NCI-H2107 (cell line): ENCODE data around the gene EML1.

Source experiments
- DNase-seq: peaks from one replicate; lab custom pipeline; 2025; lab: John Stamatoyannopoulos, UW

The EML1 gene

DNA sequence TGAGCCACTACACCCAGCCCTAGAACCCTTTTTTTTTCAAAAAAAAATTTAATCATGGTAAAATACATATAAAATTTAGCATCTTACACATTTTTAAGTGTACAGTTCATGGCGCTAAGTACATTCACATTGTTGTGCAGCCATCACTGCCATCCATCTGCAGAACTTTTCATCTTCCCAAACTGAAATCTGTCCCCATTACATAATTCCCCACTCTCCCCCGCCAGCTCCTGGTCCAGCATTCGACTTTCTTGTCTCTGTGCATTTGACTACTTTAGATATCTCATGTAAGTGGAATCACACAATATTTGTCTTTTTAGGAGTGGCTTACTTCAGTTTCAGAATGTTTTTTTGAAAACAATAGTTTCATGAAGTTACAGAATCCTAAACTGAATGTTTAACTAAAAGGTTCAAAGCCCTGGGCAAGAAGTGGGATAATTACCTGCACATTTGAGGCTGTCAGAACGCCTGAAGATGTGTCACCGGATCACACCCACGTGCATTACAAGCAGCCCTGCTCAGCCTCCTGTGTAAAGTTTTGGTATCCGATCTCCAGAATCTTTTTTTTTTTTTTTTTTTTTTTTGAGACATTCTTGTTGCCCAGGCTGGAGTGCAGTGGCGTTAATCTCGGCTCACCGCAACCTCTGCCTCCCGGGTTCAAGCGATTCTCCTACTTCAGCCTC lies 12.7 kb downstream of the EML1 start:
- DNase-seq: no peak

GRCh38 chr14:99806836-99807235 lies 13.6 kb downstream of the EML1 start:
- no peak for DNase-seq

GRCh38 chr14:99807413-99808153 lies 14.4 kb downstream of the EML1 start:
- no peak for DNase-seq

GRCh38 chr14:99808154-99808505 lies 14.9 kb downstream of the EML1 start:
- DNase-seq: no peak

GRCh38 chr14:99808515-99808914 lies 15.3 kb downstream of the EML1 start:
- DNase-seq: no peak

DNA sequence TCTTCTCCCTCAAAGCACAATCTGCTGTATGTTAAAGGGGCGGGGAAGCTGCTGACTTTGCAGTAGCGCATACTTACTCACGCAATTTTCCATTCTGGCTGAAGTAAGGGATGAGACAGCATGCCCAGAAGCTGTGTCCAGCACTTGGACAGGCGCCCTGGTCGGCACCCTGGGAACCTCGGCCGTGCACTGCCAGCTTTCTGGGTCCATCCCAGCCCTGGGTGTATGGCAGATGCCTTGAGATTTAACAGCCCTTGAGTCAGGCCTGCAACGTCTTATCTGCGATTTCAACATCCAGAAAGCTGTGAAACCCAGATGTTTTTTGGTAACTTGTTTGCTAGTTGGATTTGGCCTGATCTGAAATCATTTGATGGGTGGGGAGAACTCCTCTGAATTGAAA lies 16.1 kb downstream of the EML1 start:
- DNase-seq: no peak

GRCh38 chr14:99809859-99810558 lies 16.8 kb downstream of the EML1 start:
- no peak for DNase-seq

DNA sequence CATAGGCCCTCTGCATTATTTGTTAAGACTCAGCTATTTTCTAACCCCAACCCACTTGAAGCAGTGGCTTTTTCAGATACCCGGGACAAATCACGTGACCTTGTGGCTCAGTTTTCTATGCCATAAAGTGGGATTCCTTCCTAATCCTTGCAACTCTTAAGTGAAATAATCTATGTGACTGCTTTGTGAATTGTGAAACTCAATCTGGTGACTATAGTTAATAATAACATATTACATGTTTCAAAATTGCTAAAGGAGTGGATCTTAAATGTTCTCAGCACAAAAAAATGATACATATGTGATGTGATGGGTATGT lies 17.3 kb downstream of the EML1 start:
- DNase-seq: no peak

GRCh38 chr14:99812096-99812750 lies 19.0 kb downstream of the EML1 start:
- DNase-seq: no peak

DNA sequence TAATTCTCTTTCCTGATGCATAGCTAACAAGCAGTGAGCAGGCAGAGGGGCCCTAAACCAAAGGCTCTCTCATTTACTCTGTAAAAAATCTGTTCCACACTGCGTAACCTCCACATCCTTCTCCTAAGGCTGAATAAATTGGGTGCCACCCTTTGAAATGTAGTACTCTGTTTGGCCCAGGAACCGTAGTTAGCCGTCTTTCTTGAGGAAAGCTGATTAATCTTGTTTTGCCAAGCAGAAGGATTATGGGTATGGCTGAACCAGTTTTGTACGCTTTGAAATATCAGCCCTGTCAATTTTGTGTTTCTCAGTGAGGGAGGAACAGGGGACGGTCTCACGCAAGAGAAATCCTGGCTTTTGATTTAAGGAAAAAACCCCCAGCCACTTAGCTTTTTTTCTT lies 19.7 kb downstream of the EML1 start:
- no peak for DNase-seq

DNA sequence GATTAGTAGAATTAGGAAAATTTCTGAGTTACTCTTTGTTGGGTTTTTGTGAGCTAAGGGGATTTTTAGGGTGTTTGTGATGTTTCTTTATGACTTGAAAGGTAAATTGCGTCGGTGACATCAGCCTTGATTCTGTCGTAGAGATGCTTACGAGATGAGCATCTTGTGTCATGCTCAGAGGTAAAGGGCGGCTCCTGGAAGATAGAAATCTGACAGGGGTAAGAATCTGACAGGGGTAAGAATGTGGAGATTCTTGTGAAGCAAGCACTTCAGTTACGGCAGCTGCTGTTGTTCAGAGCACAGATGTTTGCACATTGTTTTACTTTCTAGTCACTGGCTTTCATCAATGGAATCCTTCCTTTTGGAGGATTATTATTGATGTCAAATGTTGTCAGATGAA lies 22.5 kb downstream of the EML1 start:
- no peak for DNase-seq

DNA sequence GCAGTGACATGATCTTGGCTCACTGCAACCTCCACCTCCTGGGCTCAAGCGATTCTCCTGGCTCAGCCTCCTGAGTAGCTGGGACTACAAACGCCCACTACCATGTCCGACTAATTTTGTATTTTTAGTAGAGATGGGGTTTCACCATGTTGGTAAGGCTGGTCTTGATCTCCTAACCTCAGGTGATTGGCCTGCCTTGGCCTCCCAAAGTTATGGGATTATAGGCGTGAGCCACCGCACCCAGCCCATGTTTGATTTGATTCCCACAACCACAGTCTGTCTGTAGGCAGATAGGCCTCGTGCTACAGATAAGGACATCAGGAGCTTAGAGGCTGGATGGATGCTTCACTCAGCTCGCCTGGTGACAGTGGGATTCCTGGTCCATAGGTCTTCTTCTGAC lies 23.0 kb downstream of the EML1 start:
- DNase-seq: no peak

- no peak for DNase-seq
These were observed 23.4 kb downstream of the EML1 start for GRCh38 chr14:99816642-99817041.

GRCh38 chr14:99817331-99817730 lies 24.1 kb downstream of the EML1 start:
- no peak for DNase-seq

- DNase-seq: no peak
These were observed 25.4 kb downstream of the EML1 start for GRCh38 chr14:99818503-99819036.

DNA sequence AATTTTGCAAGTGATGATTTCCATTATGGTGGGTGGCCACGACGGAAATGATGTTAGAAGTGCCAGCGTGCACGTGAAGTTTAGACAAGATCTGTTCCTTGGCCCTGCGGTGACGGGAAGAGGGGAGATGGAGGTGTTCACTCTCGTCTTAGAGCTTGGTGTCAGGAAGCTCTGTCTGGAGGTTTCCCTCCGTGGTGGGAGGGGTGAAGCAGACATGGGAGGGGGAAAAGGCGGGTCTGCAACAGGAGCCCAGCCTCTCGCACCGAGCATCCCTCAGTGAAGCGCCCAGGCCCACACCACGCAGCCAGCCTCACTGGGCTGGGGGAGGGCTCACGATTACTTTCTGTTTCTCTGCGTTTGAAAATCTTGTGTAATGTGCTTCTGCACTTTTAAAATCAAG lies 26.3 kb downstream of the EML1 start:
- DNase-seq: no peak

GRCh38 chr14:99820702-99821331 lies 27.6 kb downstream of the EML1 start:
- no peak for DNase-seq

DNA sequence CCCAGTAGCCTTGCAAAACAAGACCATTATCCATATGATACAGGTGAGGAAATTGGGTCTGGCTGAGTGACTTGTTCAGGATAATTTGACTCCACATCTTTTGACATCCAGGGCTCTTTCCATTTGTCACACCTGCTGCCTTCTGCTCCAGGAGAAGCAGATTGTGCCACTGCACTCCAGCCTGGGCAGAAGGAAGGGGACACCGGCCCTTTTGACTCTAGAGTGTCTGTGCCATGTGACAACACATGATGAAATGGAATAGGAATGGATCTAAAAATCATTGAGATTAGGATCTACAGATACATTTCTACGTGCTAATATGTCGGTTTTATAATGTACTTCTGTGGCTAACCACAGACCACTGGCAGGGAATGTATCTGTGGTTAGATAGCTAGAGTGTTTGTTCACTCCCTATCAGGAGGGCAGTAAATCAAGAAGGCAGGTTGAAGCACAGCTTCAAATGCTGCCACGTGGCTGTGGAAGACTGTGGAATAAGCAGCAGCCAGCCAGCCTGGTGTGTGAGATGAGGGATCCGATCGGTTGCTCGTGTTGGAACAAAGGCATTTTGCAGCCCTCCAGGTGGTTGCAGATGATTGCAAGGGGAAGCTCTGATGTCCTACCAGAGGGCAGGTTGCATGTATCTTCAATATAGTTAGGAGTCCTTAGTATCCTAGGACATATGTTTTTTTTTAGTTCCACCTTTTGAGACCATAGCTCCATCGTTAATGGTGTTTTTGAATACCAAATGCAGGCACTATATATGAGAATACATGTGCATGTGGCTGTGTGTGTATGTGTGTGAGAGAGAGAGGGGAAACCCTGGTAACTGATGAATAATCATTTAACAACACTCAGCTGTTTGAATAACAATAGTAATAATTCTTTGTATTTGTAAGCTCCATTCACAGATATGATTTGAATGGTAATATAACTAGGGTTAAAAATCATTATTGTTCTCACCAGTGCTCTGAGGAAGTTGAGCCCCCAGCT lies 28.6 kb downstream of the EML1 start:
- peak; percentile 87 for DNase-seq

DNA sequence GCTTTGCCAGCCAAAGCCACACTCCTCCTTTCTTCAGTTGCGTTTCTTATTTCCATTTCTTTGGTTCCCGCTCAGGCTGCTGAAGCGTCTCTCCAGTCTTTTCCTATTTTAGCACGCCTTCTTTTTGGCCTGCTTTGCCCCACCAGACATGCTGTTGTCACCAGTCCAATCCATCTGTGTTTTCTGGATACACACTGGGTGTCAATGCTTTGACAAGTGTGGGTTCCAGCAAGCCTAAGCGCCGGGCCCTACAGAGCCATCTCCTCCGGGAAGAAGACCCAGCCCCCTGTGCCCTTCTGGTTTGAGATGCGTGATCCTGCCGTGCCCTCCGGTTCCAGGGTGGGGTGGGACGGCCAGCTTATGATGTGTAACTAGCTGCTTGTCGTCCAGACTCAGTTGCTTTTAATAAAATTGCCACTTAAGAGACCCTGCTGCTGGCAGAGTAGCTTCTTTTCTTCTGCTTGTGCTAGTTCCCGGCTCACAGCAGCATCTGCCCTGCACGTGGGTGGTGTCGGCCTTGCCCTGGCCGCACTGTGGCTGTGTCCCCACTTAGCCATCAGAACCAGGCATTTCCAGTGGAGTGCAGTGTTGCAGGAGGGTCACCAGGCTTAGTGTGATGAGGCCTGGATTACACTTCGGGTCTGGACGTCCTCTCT lies 29.7 kb downstream of the EML1 start:
- no peak for DNase-seq

- DNase-seq: no peak
These were observed 31.6 kb downstream of the EML1 start for GRCh38 chr14:99824776-99825175.
